HepG2 (cell line): ENCODE data around the gene SCYL1. TPM values are rescaled to one million over a fixed set of nuclear protein-coding genes. Genes with fewer than 3 reads are reported as not detected.

Source experiments
- ATF1 ChIP-seq: IDR thresholded peaks from 2 replicates; pipeline ENCODE4 v1.6.1; 2016; ENCODE audit warnings: mild to moderate bottlenecking, control low read depth
- CCAR2 ChIP-seq: fragments of 200-400 bp; formaldehyde crosslinking; optimal IDR thresholded peaks from 2 replicates; pipeline ENCODE3; 2018; ENCODE audit warnings: low read depth, mild to moderate bottlenecking, low read length, moderate library complexity
- ETV5 ChIP-seq: IDR thresholded peaks from 2 replicates; pipeline ENCODE4 v1.6.1; 2018; ENCODE audit warnings: missing biosample characterization, missing genetic modification reagents, inconsistent platforms, borderline replicate concordance
- HDAC6 ChIP-seq: fragments of 200-600 bp; sonication (generic); IDR thresholded peaks from 2 replicates; pipeline ENCODE4 v1.7.0; 2017; ENCODE audit warnings: mild to moderate bottlenecking, antibody characterized with exemption, low read length, low read depth
- KDM6A ChIP-seq: IDR thresholded peaks from 2 replicates; pipeline ENCODE4 v1.6.1; 2016; ENCODE audit warnings: low read depth
- MAFK ChIP-seq, 2 experiments: IDR thresholded peaks in 1 of 2; conservative IDR thresholded peaks in 1 of 2; 2 replicates each; pipeline ENCODE4 v1.6.1; 2011; ENCODE audit warnings: improper control_type of control experiment in 2 of 2, low read length in 2 of 2
- PRPF4 ChIP-seq: fragments of 200-400 bp; formaldehyde crosslinking; IDR thresholded peaks from 2 replicates; pipeline ENCODE4 v1.6.1; 2016; ENCODE audit warnings: low read length, low read depth; ENCODE audit not compliant: poor library complexity, severe bottlenecking
- RBFOX2 ChIP-seq: fragments of 200-400 bp; formaldehyde crosslinking; IDR thresholded peaks from 2 replicates; pipeline ENCODE4 v1.6.1; 2017; ENCODE audit warnings: low read depth, mild to moderate bottlenecking, low read length
- SPEN ChIP-seq: sonication (generic); formaldehyde crosslinking; IDR thresholded peaks from 2 replicates; pipeline ENCODE4 v1.5.1; 2020; ENCODE audit warnings: low read depth, mild to moderate bottlenecking, missing genetic modification reagents
- XRCC5 ChIP-seq: fragments of 200-400 bp; formaldehyde crosslinking; optimal IDR thresholded peaks from 2 replicates; pipeline ENCODE3; 2017; ENCODE audit warnings: mild to moderate bottlenecking, low read length
- ZFP37 ChIP-seq: sonication (generic); formaldehyde crosslinking; IDR thresholded peaks from 2 replicates; pipeline ENCODE4 v1.4.0; 2020; ENCODE audit warnings: missing genetic modification reagents, borderline replicate concordance
- ZNF33A ChIP-seq: sonication (generic); formaldehyde crosslinking; IDR thresholded peaks from 2 replicates; pipeline ENCODE4 v1.5.1; 2020; ENCODE audit warnings: missing genetic modification reagents, mild to moderate bottlenecking, moderate library complexity, borderline replicate concordance
- ZNF496 ChIP-seq: sonication (generic); formaldehyde crosslinking; IDR thresholded peaks from 2 replicates; pipeline ENCODE4 v1.8.1; 2023; ENCODE audit warnings: mild to moderate bottlenecking, moderate library complexity, missing genetic modification reagents; ENCODE audit not compliant: insufficient replicate concordance
- ZSCAN20 ChIP-seq: sonication (generic); formaldehyde crosslinking; IDR thresholded peaks from 2 replicates; pipeline ENCODE4 v1.4.0; 2020; ENCODE audit warnings: missing genetic modification reagents, mild to moderate bottlenecking, borderline replicate concordance
- polyA plus RNA-seq, 8 experiments: library from polyadenylated mRNA; depleted of rRNA in 3 of 8; stranded (reverse) in 7 of 8; unstranded in 1 of 8; fragments of >200 nt; fragmentation: Illumina TruSeq in 4 of 8; extraction: Trizol in 4 of 8; gene quantifications; 2 replicates each; pipeline versions ENCODE4 v1.2.1 to v1.2.3, GENCODE V29; 2011 to 2016; ENCODE audit warnings: low read depth in 4 of 8, missing spikeins in 1 of 8, mixed read lengths in 1 of 8; ENCODE audit not compliant: insufficient read depth in 1 of 8
- total RNA-seq, 5 experiments: library from RNA; depleted of rRNA; stranded (reverse); fragments of >200 nt; fragmentation: Illumina TruSeq; extraction: Trizol; gene quantifications; 2 replicates each; pipeline ENCODE4 v1.2.3, GENCODE V29; 2016; ENCODE audit warnings: low read depth in 1 of 5
- TF ChIP-seq, protein P1 (sequence below): sonication (generic); formaldehyde crosslinking; IDR thresholded peaks from 2 replicates; pipeline ENCODE4 v1.4.0; 2020; ENCODE audit warnings: missing genetic modification reagents
- TF ChIP-seq, protein P2 (sequence below): sonication (generic); formaldehyde crosslinking; IDR thresholded peaks from 2 replicates; pipeline ENCODE4 v1.5.1; 2020; ENCODE audit warnings: mild to moderate bottlenecking, missing genetic modification reagents, moderate library complexity
- TF ChIP-seq, protein P3 (sequence below): sonication (generic); formaldehyde crosslinking; IDR thresholded peaks from 2 replicates; pipeline ENCODE4 v1.4.0; 2020; ENCODE audit warnings: mild to moderate bottlenecking, missing genetic modification reagents
- TF ChIP-seq, protein P4 (sequence below): IDR thresholded peaks from 2 replicates; pipeline ENCODE4 v1.6.1; 2018; ENCODE audit warnings: missing genetic modification reagents

Gene SCYL1
- total and polyA plus RNA-seq, 2 of the 13 experiments (the other 11 are each of a cell fraction or from before 2014, with no cell fraction given): 65.9 to 103 TPM

DNA sequence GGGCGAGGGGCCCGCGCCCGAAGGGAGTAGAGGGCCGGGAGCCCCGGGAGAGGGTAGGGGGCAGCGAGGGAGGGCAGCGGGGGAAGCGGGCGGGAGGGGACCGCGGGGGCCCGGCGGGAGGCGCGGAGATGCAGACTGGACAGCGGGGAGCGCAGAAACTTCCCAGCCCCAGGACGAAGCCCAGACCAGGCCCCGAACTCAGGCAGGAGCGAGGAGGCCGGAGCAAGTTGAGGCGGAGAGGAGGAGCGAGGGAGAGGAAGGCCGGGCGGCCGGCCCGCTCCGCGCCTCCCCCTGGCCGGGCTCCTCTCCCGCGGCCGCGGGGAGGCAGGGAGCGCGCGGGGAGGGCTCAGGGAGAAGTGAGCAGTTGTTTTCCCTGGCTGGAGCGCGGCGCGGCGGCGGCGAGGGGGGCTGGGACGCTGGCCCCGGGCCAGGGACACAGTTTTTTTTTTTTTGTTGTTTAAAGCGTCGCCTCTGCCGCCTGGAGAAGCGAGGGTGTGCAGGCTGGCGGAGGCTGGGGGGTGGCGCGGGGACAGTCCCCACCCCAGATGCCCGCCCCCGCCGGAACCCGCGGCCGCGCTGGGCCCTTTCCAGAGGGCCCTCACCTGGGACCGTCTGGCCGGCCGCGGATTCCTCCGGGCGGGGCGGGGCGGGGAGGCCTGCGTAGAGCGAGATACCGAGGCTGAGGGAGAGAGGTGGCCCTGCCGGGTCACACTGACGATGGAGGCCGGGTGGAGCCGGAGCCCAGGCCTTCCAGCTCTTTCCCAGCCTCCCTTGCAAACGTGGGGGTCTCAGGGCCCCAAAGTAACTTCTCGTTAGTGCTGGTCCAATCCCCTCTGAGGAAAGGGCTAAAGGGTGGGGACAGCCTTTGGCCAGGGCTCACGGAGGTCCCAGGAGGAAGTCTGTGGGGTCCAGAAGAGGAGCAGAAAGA is 33.4 kb downstream of the SCYL1 start, which contains the start of gene LTBP3 (continued):
- TF ChIP-seq, protein P1, sequence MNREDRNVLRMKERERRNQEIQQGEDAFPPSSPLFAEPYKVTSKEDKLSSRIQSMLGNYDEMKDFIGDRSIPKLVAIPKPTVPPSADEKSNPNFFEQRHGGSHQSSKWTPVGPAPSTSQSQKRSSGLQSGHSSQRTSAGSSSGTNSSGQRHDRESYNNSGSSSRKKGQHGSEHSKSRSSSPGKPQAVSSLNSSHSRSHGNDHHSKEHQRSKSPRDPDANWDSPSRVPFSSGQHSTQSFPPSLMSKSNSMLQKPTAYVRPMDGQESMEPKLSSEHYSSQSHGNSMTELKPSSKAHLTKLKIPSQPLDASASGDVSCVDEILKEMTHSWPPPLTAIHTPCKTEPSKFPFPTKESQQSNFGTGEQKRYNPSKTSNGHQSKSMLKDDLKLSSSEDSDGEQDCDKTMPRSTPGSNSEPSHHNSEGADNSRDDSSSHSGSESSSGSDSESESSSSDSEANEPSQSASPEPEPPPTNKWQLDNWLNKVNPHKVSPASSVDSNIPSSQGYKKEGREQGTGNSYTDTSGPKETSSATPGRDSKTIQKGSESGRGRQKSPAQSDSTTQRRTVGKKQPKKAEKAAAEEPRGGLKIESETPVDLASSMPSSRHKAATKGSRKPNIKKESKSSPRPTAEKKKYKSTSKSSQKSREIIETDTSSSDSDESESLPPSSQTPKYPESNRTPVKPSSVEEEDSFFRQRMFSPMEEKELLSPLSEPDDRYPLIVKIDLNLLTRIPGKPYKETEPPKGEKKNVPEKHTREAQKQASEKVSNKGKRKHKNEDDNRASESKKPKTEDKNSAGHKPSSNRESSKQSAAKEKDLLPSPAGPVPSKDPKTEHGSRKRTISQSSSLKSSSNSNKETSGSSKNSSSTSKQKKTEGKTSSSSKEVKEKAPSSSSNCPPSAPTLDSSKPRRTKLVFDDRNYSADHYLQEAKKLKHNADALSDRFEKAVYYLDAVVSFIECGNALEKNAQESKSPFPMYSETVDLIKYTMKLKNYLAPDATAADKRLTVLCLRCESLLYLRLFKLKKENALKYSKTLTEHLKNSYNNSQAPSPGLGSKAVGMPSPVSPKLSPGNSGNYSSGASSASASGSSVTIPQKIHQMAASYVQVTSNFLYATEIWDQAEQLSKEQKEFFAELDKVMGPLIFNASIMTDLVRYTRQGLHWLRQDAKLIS (CRISPR knock-in tag): no peak
- TF ChIP-seq, protein P2, sequence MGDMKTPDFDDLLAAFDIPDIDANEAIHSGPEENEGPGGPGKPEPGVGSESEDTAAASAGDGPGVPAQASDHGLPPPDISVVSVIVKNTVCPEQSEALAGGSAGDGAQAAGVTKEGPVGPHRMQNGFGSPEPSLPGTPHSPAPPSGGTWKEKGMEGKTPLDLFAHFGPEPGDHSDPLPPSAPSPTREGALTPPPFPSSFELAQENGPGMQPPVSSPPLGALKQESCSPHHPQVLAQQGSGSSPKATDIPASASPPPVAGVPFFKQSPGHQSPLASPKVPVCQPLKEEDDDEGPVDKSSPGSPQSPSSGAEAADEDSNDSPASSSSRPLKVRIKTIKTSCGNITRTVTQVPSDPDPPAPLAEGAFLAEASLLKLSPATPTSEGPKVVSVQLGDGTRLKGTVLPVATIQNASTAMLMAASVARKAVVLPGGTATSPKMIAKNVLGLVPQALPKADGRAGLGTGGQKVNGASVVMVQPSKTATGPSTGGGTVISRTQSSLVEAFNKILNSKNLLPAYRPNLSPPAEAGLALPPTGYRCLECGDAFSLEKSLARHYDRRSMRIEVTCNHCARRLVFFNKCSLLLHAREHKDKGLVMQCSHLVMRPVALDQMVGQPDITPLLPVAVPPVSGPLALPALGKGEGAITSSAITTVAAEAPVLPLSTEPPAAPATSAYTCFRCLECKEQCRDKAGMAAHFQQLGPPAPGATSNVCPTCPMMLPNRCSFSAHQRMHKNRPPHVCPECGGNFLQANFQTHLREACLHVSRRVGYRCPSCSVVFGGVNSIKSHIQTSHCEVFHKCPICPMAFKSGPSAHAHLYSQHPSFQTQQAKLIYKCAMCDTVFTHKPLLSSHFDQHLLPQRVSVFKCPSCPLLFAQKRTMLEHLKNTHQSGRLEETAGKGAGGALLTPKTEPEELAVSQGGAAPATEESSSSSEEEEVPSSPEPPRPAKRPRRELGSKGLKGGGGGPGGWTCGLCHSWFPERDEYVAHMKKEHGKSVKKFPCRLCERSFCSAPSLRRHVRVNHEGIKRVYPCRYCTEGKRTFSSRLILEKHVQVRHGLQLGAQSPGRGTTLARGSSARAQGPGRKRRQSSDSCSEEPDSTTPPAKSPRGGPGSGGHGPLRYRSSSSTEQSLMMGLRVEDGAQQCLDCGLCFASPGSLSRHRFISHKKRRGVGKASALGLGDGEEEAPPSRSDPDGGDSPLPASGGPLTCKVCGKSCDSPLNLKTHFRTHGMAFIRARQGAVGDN (CRISPR knock-in tag): peak; percentile 73
- TF ChIP-seq MAFK (conservative IDR thresholded peaks at IDR 0.05 in 1 of 2, IDR thresholded peaks at IDR 0.05 in 1 of 2; ENCODE audit: low read length in 2 of 2) (no peak), ZNF33A (CRISPR knock-in tag) (no peak), KDM6A (CRISPR knock-in tag) (no peak), CCAR2 (no peak), RBFOX2 (peak; percentile 76), HDAC6 (no peak), ETV5 (CRISPR knock-in tag) (no peak), XRCC5 (no peak), ZNF496 (CRISPR knock-in tag) (no peak), ZFP37 (CRISPR knock-in tag) (no peak), ZSCAN20 (CRISPR knock-in tag) (0 out of 2 replicates have a peak, but pooled peaks have one; percentile 32), SPEN (no peak), PRPF4 (no peak), ATF1 (CRISPR knock-in tag) (no peak)
- TF ChIP-seq, protein P3, sequence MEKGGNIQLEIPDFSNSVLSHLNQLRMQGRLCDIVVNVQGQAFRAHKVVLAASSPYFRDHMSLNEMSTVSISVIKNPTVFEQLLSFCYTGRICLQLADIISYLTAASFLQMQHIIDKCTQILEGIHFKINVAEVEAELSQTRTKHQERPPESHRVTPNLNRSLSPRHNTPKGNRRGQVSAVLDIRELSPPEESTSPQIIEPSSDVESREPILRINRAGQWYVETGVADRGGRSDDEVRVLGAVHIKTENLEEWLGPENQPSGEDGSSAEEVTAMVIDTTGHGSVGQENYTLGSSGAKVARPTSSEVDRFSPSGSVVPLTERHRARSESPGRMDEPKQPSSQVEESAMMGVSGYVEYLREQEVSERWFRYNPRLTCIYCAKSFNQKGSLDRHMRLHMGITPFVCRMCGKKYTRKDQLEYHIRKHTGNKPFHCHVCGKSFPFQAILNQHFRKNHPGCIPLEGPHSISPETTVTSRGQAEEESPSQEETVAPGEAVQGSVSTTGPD (CRISPR knock-in tag): no peak
- TF ChIP-seq, protein P4, sequence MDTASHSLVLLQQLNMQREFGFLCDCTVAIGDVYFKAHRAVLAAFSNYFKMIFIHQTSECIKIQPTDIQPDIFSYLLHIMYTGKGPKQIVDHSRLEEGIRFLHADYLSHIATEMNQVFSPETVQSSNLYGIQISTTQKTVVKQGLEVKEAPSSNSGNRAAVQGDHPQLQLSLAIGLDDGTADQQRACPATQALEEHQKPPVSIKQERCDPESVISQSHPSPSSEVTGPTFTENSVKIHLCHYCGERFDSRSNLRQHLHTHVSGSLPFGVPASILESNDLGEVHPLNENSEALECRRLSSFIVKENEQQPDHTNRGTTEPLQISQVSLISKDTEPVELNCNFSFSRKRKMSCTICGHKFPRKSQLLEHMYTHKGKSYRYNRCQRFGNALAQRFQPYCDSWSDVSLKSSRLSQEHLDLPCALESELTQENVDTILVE: 0 out of 2 replicates have a peak, but pooled peaks have one; percentile 33
